GM19395 (cell line): ENCODE data around the gene ADGRA1.

Source experiments
- ATAC-seq: cut with Tn5 transposase; IDR thresholded peaks from one replicate; pipeline ENCODE4 v1.9.1; 2021; ENCODE audit warnings: mild to moderate bottlenecking, moderate library complexity; ENCODE audit not compliant: unreplicated experiment

ADGRA1 gene

DNA sequence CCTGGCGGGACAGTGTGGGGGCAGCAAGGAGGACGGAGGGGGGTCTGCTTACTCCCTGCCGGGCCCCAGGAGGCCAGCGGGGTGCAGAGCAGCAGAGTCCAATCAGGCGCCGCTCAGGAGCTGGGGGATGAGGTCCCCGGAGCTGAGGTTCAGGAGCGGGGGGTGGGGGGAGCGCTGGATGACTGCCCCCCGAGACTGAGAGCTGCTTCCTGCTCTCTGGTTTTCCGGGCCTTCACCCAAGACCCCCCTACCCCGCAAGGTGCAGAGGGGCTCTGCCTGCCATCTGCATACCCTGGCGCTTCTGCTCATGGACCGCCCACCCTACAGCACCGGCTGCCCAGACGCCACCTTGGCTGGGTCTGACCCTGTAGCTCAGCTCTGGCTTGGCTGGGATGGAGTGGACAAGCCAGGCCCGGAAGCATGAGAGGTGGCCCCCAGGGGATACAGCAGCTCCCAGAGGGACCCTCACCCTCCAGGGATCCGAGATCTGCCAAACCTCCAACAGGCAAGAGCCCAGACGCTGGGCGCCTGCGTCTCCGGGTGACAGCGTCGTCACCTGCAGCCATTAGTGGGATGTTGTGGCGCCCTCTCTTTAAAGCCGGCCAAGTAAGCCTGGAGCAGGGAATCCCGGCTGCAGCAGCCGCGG lies 73.2 kb downstream of the ADGRA1 start:
- ATAC-seq, result no peak

DNA sequence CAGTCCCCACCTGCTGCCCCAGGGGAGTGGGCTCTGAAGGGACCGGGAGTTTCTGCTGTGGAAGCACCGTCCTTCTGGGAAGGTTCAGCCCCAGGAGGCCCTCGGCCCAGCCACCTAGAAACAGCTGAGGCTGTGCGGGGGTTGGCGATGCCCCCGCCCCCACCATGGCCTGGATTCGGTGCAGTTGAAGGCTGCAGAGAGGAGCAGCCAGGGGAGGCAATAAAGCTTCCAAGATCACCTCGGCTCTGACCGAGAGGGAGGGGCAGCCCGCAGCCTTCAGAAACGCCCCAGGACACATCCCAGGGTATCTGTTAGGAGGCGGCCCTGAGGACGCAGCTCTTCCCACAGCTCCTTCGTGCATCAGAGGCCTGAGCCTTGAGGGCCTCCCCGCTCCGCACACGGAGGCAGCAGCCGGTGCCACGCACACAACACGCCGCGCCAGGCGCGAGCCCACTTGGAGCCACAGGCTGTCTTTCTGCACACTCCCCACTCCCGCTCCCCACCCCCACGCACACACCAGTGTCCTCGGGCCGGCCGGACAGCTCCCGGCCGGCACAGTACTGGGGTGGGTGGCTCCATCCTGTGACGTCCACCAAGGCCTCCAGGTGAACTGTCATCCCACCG lies 73.9 kb downstream of the ADGRA1 start:
- no peak for ATAC-seq

GRCh38 chr10:133162178-133162909 lies 74.6 kb downstream of the ADGRA1 start:
- no peak for ATAC-seq

GRCh38 chr10:133162910-133163856 lies 75.5 kb downstream of the ADGRA1 start:
- ATAC-seq, result no peak

- no peak for ATAC-seq
Observed at GRCh38 chr10:133163889-133164815, 76.4 kb downstream of the ADGRA1 start.

GRCh38 chr10:133164816-133165555 lies 77.3 kb downstream of the ADGRA1 start:
- ATAC-seq, result no peak

DNA sequence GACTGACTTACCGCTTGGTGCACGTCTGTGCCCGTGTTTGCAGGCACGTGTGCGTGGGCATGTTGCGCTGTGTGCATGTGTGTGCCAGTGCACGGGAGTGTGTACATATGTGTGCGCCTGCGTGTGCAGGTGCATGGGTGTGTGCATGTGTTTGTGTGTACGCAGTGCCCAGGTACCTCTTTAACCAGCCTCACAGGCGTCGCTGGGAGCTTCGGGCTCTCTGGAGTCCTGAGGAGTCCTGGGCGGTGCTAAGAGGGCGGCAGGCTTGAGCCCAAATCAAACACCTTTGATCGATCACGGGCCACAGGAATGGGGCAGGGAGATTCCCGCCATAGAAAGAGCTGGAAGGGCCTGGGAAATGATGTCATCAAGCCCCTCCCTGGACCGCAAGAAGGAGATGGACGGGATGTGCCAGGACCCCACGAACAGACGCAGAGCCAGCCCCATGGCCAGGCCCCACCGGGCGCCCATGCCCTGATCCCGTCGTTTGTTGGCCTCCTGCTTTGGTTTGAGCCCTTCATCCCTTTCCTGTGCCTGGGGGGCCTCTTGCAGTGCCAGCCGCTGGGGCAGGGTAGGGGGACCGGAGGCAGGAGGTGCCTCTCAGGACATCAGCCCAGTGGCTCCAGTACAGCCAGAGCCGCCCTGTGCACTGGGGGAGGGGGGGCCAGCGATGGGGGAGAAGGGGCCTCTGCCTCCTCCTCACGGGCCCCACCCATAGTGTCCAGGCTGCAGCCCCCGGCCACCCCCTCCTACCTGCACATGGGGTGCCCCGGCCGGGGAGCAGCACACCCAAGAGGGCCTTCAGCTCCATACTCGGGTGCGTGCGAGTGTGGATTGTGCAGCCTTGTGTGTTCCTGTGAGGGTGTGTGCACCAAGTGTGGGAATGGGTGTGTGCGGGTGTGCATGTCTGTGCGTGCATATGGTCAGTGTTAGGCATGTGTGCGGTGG lies 78.1 kb downstream of the ADGRA1 start:
- no peak for ATAC-seq

- ATAC-seq, result no peak
Observed at GRCh38 chr10:133166504-133166827, 78.7 kb downstream of the ADGRA1 start.

- no peak for ATAC-seq
Observed at GRCh38 chr10:133166828-133167692, 79.3 kb downstream of the ADGRA1 start.

DNA sequence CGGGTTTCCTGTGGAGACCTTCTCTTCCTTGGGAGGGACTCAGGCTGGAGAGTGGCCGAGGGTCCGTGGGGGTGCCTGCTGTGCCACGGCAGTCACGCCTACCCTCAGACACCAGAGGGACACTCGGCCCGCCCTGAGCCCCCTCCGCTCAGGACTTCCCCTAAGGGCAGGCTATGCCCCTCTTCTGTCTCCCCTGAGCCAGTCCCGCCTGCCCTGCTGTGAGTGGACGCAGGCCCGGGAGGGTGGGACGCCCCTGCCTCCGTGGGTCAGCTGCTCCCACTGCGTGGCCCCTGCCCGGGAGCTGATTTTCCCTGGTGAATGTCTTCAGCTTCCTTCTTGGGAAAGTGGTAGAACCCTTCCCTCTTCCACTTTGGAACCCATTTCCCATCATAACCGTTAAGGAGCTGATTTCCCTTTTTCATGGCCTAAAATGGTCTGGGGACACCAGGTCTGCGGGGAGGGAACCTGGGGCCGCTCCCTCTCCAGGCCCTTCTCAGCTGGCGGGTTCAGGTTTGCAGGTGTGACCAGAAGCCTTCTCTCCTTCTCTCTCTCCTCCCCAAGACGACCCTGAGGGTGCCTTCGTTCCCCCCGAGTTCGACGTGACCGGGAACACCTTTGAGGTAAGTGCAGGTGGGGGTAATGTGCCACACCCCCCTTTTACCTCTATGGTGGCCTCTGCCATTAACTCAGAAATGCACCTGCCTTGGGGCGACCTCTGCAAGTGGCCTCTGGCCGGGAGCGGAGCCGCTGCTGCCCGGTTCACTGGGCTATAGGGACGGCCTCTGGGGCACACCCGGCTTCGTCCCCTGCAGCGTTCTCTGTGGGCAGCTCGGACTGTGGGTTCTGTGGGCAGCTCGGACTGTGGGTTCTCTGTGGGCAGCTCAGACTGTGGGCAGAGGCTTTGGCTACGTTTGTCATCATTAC lies 80.2 kb downstream of the ADGRA1 start:
- no peak for ATAC-seq

GRCh38 chr10:133168617-133169031 lies 80.9 kb downstream of the ADGRA1 start:
- ATAC-seq, result no peak

- no peak for ATAC-seq
Observed at GRCh38 chr10:133169173-133169947, 81.6 kb downstream of the ADGRA1 start.

GRCh38 chr10:133170092-133170491 lies 82.4 kb downstream of the ADGRA1 start:
- ATAC-seq, result no peak

- no peak for ATAC-seq
Observed at GRCh38 chr10:133173860-133174640, 86.3 kb downstream of the ADGRA1 start.
